GM18873 (cell line): ENCODE data around the gene LRMDA.

Experiments used
- ATAC-seq: cut with Tn5 transposase; IDR thresholded peaks from one replicate; pipeline ENCODE4 v1.9.1; 2021; ENCODE audit warnings: mild to moderate bottlenecking, moderate library complexity, moderate number of reproducible peaks; ENCODE audit not compliant: unreplicated experiment, low FRiP score

The LRMDA gene

DNA sequence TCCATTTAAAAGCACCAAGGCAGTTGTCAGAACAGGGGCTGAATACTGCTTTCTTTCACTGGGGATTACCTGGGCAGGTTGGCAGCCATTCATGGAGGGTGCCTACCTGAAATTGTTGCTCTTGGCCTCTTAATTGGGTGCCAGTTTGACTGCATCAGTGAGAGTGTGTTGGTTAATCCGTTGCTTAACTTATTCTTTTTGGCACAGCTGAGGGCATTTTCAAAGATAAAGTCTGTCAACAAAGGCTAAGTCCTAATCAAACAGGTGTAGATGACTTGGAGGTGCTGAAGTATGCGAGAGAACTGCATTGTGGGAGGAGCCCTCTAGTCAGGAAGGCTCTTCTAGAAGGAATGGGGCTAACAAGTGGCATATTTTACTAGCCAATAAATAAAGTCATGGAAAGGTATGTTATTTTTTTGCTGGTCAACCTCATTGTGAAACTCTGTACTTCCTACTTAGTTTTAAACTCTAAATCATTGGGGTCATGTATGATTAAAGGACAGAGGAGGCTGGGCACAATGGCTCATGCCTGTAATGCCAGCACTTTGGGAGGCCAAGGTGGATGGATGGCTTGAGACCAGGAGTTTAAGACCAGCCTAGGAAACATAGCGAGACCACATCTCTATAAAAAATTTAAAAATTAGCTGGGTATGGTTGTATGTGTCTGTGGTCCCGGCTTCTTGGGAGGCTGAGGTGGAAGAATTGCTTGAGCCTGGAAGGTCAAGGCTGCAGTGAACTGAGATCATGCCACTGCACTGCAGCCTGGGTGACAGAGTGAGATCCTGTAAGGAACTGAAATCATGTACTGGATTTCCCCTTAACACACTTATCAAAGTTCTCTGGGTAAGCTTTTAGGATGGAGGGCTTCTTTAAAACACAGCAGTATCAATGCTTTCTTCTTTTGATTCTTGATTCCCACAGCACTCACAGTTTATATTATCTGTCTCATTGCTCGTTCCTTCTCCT, 134.1 kb downstream of the LRMDA start:
- no peak for ATAC-seq

DNA sequence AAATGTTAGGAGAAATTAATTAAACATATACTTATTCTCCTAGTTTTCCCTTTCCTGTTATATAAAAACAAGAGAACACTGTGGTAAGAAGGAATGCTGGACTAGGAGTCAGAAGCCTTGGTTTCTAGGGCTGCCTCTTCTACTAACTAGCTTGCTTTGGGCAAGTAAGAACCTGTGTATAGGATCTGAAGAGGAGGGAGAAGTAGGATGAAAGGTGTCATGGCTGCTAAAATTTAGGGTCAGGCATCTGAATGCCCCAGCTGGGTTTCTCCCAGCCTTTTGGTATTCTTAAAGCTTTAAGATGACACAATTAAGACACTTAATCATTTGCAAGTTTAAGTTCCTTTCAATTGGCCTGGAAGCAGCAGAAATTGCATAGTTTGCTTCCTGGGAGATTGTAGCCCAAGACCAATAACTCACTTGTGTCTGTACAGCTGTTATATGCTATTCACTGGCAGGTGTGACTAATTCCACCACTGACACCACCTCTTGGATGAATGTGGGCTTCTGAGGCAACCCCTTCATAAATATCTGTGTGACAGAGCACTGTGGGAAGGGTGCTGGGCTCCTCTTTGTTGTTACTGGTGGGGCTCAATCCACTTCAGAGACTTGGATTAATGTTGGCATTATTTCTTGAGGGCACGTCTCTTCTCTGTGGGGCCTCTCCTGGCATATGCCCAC, 137.2 kb downstream of the LRMDA start:
- ATAC-seq, result no peak

DNA sequence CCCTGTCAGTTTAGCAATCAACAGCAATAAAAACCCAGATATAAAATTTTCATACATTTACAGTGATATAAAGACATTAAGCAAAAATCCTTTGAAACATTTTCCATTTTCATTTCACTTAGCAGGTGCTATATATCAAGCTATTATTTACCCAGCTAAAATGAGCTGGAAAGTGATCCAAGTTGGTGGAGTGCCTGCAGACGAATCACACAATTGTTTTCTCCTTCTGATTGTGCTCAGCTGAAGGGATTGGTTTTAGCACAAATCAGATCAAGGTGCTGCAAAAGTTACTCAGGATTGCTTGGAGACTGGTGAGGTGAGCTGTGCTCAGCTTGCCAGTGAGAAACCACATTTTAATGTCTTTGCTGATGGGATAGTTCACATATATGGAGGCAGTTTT, 138.1 kb downstream of the LRMDA start:
- ATAC-seq, result no peak

DNA sequence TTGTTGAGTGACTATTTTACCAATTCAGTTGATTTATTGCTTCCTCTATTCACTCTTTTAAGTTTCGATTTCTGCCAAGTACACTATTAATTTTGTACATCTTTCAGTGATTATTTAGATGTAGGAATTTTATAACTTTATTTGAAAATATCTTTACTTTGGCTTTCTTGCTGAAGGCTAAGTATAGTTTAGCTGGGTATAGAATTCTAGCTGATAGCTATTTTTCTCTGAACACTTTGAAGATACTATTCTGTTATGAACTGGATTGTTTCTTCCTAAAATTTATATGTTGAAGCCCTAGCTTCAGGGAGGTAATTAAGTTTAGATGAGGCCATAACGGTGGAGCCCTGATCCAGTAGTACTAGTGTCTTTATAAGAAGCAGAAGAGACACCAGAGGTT, 141.1 kb downstream of the LRMDA start:
- no peak for ATAC-seq

DNA sequence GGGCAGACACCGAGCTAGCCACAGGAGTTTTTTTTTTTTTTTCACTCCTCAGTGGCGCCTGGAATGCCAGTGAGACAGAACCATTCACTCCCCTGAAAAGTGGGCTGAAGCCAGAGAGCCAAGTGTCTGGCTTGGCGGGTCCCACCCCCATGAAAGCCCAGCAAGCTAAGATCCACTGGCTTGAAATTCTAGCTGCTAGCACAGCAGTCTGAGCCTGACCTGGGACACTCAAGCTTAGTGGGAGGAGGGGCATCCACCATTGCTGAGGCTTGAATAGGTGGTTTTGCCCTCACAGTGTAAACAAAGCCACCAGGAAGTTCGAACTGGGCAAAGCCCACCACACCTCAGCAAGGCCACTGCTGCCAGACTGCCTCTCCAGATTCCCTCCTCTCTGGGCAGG, 144.5 kb downstream of the LRMDA start:
- ATAC-seq, result no peak

DNA sequence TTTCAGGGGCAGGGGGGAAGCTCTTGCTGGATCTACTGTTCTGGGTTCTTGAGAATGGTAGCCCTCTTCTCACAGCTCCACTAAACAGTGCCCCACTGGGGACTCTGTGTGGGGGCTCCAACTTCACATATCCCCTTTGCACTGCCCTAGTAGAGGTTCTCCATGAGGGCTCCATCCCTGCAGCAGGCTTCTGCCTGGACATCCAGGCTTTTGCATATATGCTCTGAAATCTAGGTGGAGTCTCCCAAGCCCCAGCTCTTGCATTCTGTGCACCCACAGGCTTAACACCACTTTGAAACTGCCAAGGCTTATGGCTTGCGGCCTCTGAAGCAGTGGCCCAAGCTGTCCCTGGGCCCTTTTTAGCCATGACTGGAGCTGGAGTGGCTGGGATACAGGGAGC, 150.7 kb downstream of the LRMDA start:
- ATAC-seq, result no peak

DNA sequence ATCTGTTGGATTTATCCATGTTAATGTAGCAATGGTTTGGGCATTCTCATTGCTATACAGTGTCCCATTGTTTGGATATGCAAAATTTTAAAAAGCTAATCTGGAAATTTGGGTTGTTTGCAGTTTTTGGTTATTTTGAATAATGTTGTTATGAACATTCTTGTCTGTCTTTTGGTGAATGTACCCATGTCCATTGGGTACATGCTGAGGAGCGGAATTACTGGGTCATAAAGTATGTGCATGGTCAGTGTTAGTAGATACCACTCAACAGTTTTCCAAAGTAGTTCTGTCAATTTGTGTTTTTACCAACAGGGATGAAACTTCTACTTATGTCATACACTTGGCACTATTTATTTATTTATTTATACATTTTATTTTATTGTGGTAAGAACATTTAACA, 153.9 kb downstream of the LRMDA start:
- no peak for ATAC-seq

DNA sequence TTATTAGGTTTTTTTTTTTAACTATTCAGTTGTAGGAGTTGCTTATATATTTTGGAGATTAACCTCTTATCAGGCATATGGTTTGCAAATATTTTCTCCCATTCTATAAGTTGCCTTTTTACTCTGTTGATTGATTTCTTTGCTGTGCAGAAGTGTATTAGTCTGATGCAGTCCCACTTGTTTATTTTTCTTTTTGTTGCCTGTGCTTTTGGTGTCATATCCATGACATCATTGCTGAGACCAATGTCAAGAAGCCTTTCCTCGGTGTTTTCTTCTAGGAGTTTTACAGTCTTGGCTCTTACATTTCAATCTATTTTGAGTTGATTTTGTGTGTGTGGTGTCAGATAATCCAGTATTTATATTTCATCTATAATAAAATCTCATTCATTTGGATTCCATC, 155.4 kb downstream of the LRMDA start:
- no peak for ATAC-seq

DNA sequence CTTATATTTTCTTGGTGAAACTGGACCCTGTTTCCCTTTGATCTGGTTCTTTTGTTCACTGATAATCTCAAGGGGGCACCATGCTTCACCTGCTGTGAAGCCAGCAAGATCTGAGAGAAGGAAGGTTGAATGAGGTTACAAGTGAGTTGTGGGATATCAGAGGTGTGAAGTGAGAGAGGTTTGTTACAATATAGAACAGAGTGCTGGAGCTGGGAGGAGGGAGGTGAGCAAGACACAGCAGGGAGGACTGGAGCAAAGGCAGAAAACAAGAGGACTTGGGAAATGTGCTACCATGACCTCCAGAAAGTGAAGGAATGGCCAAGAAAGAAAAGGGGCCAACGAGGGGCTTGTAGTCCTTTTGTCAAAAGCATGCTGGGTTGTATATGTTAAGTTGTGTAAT, 156.6 kb downstream of the LRMDA start:
- no peak for ATAC-seq

DNA sequence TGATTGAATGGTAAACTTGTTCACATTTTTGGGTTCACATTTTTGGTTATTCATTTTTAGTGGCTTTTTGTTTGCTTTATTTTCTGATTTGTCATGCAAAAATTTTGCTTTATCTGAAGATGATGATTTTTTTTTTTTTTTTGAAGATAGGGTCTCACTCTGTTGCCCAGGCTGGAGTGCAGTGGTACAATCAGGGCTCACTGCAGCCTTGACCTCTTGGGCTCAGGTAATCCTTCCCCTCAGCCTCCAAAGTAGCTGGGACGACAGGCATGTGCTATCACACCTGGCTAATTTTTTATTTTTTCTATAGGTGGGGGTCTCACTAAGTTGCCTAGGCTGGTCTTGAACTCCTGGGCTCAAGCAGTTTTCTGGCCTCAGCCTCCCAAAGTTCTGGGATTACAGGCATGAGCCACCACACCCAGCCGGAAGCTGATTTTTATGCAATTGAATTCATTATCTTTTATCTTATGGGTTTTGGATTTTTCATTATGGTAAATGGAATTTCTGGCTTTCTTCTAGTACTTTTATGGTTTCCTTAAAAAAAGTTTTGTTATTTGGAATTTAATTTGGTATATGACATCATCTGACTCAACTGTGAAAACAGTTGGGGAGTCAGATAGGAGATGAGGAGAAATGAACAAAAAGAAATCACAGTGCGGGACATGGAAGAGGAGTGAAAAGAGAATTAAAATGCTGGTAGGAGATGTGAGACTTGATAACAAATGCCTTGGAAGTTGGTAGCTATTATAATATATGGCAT, 158.7 kb downstream of the LRMDA start:
- no peak for ATAC-seq

DNA sequence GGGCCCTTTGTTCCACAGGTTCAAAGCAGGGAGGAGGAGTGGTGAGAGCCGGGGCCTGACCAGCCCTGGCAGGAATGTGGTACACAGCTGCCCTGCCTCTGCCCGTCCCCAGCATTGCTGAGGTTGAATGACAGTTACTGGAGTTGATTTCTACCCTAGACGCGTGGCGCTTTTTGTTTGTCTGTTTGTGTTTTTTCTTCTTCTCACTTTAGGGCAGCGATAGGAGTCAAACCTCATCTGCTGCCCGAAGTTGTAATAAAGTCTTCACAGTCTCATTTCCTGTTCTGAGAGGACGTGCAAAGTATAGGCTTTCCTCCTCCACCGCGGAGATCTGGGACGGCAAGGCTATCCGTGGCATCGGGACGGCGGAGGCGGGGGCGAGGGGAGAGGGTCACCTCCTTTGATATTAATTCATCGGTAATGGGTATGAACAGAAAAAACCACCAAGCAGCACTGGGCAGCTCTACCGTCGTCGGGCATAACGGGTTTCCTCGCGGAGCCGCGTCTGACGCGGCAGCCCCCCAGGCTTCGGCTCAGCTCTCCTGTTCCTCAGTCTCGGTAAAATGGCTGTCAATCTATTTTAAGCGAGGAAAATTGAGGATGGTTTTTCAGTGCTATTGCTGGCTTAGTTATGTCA, 160.8 kb downstream of the LRMDA start:
- no peak for ATAC-seq

DNA sequence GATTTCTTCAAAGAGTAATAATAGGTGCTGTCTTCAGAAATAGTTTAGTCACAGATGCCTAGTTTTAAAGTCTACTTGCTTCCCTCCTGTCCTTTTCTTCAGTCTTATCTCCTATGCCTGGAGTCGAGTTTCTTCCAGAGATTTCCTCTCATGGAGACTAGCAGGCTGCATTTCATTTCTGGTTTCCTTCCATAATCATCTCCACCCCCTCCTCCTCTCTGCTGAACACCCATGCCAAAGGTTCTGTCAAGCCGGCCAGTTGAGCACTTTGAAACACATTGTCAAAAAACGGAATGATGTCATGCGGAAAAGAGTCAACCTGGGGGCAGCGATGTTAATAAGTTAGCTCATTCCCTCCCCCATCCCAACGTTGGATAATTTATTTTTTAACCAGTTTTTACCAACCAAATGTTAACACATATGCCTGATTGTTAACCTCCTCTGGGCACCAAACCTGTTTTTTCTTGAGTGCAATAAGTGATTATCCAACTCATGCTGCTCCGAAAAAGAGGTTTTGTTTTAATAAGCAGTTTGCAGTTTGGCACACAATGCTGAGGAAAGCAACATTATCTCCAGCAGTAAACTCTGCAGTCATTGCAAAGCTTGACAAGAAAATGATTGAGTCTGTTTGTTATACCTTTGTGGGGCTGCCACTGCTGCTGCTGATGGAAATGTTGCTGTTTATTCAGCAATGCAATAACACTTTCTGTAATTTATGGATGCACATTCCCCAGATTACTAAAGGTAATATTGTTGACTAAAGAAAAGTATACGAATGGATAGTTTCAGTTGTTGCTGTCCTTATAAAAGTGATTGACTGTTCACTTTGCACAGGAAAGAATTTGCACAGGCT, 161.6 kb downstream of the LRMDA start:
- ATAC-seq, result no peak

DNA sequence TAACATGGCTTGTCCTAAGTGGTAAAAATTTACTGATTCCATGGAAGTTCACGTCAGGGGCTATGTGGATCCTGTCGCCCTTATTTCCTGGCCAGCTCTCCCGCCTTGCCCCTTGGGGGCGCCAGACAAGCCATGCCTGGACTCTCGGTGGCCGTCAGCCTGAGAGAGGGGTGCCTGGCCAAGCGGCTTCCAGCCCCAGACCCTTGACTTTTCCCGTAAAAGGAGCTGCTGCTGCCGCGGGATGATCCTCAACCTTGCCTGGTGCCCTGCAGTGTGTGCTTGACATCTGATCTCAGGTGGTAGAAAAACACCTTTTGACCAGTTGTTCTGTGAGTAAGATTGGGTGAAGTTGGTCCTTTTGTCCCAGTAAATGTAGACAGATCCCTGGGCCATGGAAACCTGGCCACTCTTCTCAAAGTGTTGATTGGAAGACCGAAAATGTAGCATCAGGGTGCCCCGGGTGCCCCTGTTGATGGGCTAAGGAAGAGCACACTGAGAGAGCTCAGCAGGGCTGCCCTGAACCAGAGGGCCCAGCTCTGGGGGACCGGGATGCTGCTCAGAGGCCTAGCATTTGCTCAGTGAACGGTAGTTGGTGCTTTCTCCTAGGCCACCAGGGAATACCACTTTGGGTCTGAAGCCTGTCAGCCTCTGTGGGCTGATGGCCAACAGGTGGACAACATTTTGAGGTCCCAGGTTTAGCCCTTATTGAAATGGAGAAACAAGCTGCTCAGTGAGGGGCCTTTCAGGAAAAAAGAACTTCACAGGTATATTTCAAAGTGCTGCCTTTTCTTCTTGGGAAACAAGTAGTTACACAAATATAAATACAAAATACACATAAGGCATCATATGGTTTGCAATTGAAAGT, 162.5 kb downstream of the LRMDA start:
- no peak for ATAC-seq

DNA sequence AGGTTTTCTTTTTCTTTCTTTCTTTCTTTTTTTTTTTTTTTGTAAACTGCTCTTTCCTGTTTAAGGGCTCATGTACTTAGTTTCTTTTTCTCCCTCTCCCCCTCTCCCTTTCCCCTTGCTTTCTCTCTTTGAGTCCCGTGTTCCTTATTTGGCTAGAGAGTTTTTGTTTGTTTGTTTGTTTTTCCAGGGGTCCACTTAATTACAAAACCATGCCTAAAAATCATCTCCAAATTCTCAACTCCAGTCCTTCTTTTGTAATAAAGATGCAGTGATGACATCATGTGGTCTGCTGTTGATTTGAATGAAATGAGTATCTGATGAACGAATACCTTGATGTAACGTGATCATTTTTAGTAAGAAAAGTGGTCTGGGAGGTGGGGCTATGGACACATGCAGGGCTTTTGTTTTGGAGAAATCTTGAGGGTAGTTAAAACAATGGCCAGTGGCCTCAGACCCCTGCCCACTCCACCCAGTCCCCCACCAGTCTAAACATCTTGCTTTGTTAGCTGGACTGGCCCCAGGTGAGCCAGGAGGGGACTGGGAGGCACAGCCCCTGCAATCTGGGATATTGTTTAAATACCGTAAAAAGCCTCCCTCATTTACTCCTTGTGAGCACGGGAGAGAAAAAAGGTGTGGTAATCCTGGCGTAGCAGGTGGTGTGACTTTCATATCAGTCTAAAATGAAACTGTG, 165.7 kb downstream of the LRMDA start:
- ATAC-seq, result no peak

DNA sequence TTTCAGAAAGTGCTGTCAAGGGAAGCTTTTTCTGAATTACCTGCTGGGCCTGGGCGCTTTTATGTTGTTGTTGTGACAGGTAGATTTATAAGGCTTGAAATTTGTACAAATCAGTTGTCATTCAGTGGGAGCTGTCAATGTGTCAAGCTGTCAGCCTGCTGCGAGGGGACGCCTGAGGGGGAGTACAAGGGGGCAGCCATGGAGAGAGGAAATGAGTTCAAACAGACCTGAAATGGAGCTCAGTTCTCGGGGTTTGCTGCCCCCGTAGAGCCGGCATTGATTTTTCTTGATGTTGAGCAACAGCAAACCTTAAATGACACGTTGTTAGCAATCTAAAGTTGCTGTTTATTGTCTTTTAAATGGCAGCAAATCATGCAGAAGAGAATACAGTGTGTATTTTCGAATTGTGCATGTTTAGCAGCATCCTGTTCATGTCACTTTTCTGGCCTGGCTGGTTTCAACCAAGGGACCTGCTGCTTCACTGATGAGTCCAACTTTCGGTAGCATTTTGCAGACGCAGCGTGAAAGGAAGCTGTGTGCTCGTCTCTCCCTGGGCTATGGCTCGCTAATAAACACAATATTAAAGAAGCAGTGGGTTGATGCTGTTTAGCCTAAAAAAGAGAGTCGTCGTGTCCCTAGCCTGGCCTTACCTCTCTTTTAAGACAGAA, 166.5 kb downstream of the LRMDA start:
- ATAC-seq, result no peak

DNA sequence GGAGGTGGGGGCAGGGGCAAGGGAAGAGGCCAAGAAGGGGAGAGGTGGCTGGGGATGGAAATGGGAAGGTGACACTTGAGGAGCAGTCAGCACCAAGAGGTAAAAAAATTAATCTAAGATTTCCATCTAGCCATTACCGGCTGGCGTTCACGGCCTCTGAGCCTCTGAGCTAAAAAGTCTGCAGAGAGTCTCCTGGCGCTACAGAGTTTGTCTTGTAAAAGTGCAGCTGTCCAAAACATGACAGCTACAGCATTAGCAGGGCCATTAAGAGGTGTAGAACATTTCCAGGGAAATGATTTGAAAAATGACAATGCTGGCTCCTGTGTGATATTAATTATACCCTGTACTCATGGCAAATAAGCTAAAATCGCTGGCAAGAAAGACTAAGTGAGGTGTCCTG, 167.6 kb downstream of the LRMDA start:
- no peak for ATAC-seq

DNA sequence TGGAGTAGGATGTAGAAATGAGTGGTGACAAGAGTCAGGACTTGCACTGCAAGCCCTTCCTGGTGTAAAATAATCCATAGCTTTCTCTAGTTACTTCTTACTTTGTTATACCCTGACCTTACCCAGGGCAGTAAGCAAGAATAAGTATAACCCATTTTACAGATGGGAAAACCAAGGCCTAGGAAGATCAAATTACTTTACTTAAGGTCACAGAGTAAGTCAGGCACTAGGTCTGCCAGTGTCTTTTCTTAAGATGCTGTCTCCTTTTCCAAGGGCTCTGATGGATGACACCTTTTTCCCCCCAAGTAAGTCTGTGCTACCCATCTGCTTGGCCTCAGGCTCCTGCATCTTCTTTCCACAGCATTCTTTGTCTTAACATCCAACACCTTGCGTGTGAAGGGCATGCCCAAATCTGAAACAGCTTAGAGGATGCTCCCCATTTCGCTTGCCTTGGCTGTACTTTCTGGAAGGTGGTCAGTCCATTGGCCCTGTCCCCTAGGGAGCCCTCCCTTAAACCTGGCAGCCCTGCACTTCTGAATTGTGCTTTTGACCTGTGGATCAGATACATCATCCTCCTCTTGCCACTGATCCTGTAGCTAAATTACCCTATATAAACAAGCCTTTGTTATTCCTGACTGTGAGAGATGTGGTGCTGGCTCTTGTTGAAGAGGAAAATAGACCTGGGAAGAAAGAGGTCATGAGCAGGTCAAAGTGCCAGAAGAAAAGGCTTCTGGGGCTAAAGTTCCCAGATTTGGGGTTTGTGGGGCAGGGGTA, 168.6 kb downstream of the LRMDA start:
- ATAC-seq, result no peak
